ENCODE measurements around the gene NPHP4. TPM values are rescaled to one million over a fixed set of nuclear protein-coding genes. Genes with fewer than 3 reads are reported as not detected.

The NPHP4 gene
- total RNA-seq, 2 donors from 2014 or later = 11.4 to 32.2 TPM

DNA sequence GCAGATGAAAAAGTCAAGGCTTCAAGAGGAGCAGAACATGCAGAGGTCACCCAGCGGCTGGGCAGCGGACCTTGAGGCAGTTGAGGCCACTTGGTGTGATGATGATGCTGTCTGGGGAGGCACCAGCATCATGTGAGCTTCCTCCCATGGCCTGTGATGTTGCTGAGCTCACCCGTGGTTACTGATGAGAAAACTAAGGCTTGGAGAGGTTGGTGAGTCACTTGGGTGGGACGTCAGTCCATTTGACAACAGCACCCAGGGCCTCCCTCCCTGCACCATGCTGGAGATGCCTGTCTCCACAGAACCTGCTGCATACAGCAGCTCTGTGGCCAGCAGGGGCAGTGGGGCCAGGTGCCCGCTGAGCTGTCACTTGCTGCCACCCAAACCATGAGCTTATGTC is 146.8 kb downstream of the NPHP4 start:
- intact Hi-C loops (cut with DNase I) = no loop called here
- Histone ChIP-seq H3K4me1 (replicated peaks) (no peaks in the 10 kb centered on the region), H3K9me3 (no peaks in the 10 kb centered on the region), H3K36me3 (no peaks in the 10 kb centered on the region), H3K4me3 (no peak overlapping the region), H3K27me3 (replicated peaks; ENCODE audit: insufficient read depth) (peaks cover 9% of the 10 kb centered on the region), H3K27ac (no peak overlapping the region)
- WGBS = 78% methylated on average over 4 of the region's 5 CpGs
- no peak for DNase-seq (ENCODE audit: low spot score)
- TF ChIP-seq POLR2AphosphoS5 (IDR thresholded peaks at IDR 0.05) (no peak), POLR2A (IDR thresholded peaks at IDR 0.05) (no peak), CTCF (IDR thresholded peaks at IDR 0.05) (no peak)

DNA sequence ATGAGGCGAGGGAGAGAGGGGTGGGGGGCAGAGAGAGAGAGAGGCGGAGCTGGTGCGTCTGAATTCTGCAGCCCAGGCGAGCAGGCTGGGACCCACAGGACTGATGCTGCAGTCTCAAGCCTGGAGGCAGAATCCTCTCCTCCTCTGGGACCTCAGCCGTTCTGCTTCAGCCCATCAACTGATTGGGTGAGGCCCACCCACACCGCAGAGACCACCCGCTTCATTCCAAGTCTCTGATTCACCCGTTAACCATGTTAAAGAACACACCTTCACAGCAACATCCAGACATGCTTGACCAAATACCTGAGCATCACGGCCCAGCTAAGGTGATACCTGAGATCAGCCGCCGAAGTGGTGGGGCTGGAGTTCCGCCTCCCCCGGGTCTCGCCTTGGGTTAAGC is 147.8 kb downstream of the NPHP4 start:
- Histone ChIP-seq H3K36me3 (no peaks in the 10 kb centered on the region), H3K4me3 (no peak overlapping the region), H3K27me3 (replicated peaks; ENCODE audit: insufficient read depth) (peaks cover 9% of the 10 kb centered on the region), H3K4me1 (replicated peaks) (no peaks in the 10 kb centered on the region), H3K9me3 (no peaks in the 10 kb centered on the region), H3K27ac (no peak overlapping the region)
- DNase-seq (ENCODE audit: low spot score) = no peak
- TF ChIP-seq CTCF (IDR thresholded peaks at IDR 0.05) = no peak
- no peak for TF ChIP-seq POLR2AphosphoS5 (IDR thresholded peaks at IDR 0.05)
- TF ChIP-seq POLR2A (IDR thresholded peaks at IDR 0.05) = no peak
- intact Hi-C loops (cut with DNase I) = no loop called here
- WGBS = 80% methylated on average over 14 of the region's 14 CpGs

- Histone ChIP-seq H3K4me3 (no peak overlapping the region), H3K9me3 (no peaks in the 10 kb centered on the region), H3K4me1 (replicated peaks) (no peaks in the 10 kb centered on the region), H3K27me3 (replicated peaks; ENCODE audit: insufficient read depth) (peaks cover 9% of the 10 kb centered on the region), H3K27ac (no peak overlapping the region), H3K36me3 (no peaks in the 10 kb centered on the region)
- intact Hi-C loops (cut with DNase I) = no loop called here
- no peak for TF ChIP-seq POLR2A (IDR thresholded peaks at IDR 0.05)
- TF ChIP-seq POLR2AphosphoS5 (IDR thresholded peaks at IDR 0.05) = no peak
- TF ChIP-seq CTCF (IDR thresholded peaks at IDR 0.05) = no peak
- DNase-seq (ENCODE audit: low spot score) = no peak
- 76% methylated on average over 13 of the region's 13 CpGs for WGBS
Observed at GRCh38 chr1:5843521-5844096, 148.6 kb downstream of the NPHP4 start.

- no peak for DNase-seq (ENCODE audit: low spot score)
- H3K9me3 ChIP-seq = no peaks in the 10 kb centered on the region
- H3K4me3 ChIP-seq = no peak overlapping the region
- no peaks in the 10 kb centered on the region for H3K4me1 ChIP-seq (replicated peaks)
- WGBS = 80% methylated on average over 13 of the region's 13 CpGs
- H3K36me3 ChIP-seq = no peaks in the 10 kb centered on the region
- no peak overlapping the region for H3K27ac ChIP-seq
- no peak for TF ChIP-seq POLR2AphosphoS5 (IDR thresholded peaks at IDR 0.05)
- TF ChIP-seq POLR2A (IDR thresholded peaks at IDR 0.05) = no peak
- TF ChIP-seq CTCF (IDR thresholded peaks at IDR 0.05) = no peak
- peaks cover 8% of the 10 kb centered on the region for H3K27me3 ChIP-seq (replicated peaks; ENCODE audit: insufficient read depth)
- intact Hi-C loops (cut with DNase I) = no loop called here
Observed at GRCh38 chr1:5842679-5843078, 149.5 kb downstream of the NPHP4 start.

- H3K27me3 ChIP-seq (replicated peaks; ENCODE audit: insufficient read depth) = peaks cover 1% of the 10 kb centered on the region
- intact Hi-C loops (cut with DNase I) = no loop called here
- no peaks in the 10 kb centered on the region for H3K9me3 ChIP-seq
- H3K36me3 ChIP-seq = no peaks in the 10 kb centered on the region
- H3K27ac ChIP-seq = no peak overlapping the region
- TF ChIP-seq POLR2A (IDR thresholded peaks at IDR 0.05) (no peak), CTCF (IDR thresholded peaks at IDR 0.05) (no peak), POLR2AphosphoS5 (IDR thresholded peaks at IDR 0.05) (no peak)
- no peak overlapping the region for H3K4me3 ChIP-seq
- WGBS = 90% methylated on average over 16 of the region's 16 CpGs
- no peaks in the 10 kb centered on the region for H3K4me1 ChIP-seq (replicated peaks)
- DNase-seq (ENCODE audit: low spot score) = no peak
Observed at GRCh38 chr1:5840551-5841001, 151.6 kb downstream of the NPHP4 start.
